GM12891 (cell line): ENCODE results near the gene CACNG8.

Experiments used
- POLR2A ChIP-seq: IDR thresholded peaks from 2 replicates; pipeline ENCODE4 v1.6.1; 2011; ENCODE audit warnings: low read depth, low read length, control low read depth
- TAF1 ChIP-seq: IDR thresholded peaks from 2 replicates; pipeline ENCODE4 v1.6.1; 2011; ENCODE audit warnings: low read depth, low read length, control low read depth

- TF ChIP-seq POLR2A (no peak), TAF1 (no peak)
These were observed 59.2 kb downstream of the CACNG8 start for GRCh38 chr19:54021932-54022331.
